ENCODE measurements around the gene HOGA1. TPM values are rescaled to one million over a fixed set of nuclear protein-coding genes. Genes with fewer than 3 reads are reported as not detected.
A peak's percentile ranks its signal among the peaks of the same experiment; 100 is the strongest.

The HOGA1 gene
- total and polyA plus RNA-seq, 4 donors = 0.30 to 2.3 (median 0.77) TPM

- TF ChIP-seq CTCF (IDR thresholded peaks at IDR 0.05; ENCODE audit: control extremely low read depth, extremely low read depth) = no peak
- H3K36me3 ChIP-seq (ENCODE audit: control insufficient read depth in 4 of 4, insufficient read depth in 4 of 4, low read length in 4 of 4) = no peaks in the 10 kb centered on the region
- DNase-seq = no peak
- H3K4me1 ChIP-seq (ENCODE audit: control insufficient read depth in 5 of 5, insufficient read depth in 5 of 5, low read length in 5 of 5) = peaks cover 0 to under 1% (median 0%) of the 10 kb centered on the region in 5 donors
- H3K4me3 ChIP-seq = no peak overlapping the region
- H3K9me3 ChIP-seq (ENCODE audit: control insufficient read depth in 4 of 4, insufficient read depth in 3 of 4, low read length in 3 of 4) = no peaks in the 10 kb centered on the region
- no peaks in the 10 kb centered on the region for H3K27me3 ChIP-seq (ENCODE audit: control insufficient read depth in 3 of 3, insufficient read depth in 3 of 3, low read length in 2 of 3)
- ATAC-seq (ENCODE audit: insufficient read depth, low FRiP score) = no peak
- H3K9ac ChIP-seq (ENCODE audit: insufficient read depth in 1 of 2, low read length in 2 of 2) = no peak overlapping the region
- WGBS, 2 donors = 74 to 77% methylated on average over 5 of the region's 5 CpGs
- H3K27ac ChIP-seq (ENCODE audit: low read depth in 1 of 2, low read length in 1 of 2) = no peak overlapping the region
These were observed 6.7 kb downstream of the HOGA1 start for GRCh38 chr10:97590748-97591495.

- 69 to 83% methylated on average over 4 of the region's 4 CpGs for WGBS, 2 donors
- no peak for TF ChIP-seq CTCF (IDR thresholded peaks at IDR 0.05; ENCODE audit: control extremely low read depth, extremely low read depth)
- DNase-seq = peak in 2 of 3 donors; percentile 20 to 21
- ATAC-seq (ENCODE audit: insufficient read depth, low FRiP score) = no peak
- H3K27ac ChIP-seq (ENCODE audit: low read depth in 1 of 2, low read length in 1 of 2) = no peak overlapping the region
- no peak overlapping the region for H3K4me3 ChIP-seq
- no peaks in the 10 kb centered on the region for H3K36me3 ChIP-seq (ENCODE audit: control insufficient read depth in 4 of 4, insufficient read depth in 4 of 4, low read length in 4 of 4)
- H3K9me3 ChIP-seq (ENCODE audit: control insufficient read depth in 4 of 4, insufficient read depth in 3 of 4, low read length in 3 of 4) = no peaks in the 10 kb centered on the region
- H3K4me1 ChIP-seq (ENCODE audit: control insufficient read depth in 5 of 5, insufficient read depth in 5 of 5, low read length in 5 of 5) = peaks cover 0 to 5% (median 0%) of the 10 kb centered on the region in 5 donors
- H3K27me3 ChIP-seq (ENCODE audit: control insufficient read depth in 3 of 3, insufficient read depth in 3 of 3, low read length in 2 of 3) = no peaks in the 10 kb centered on the region
- no peak overlapping the region for H3K9ac ChIP-seq (ENCODE audit: insufficient read depth in 1 of 2, low read length in 2 of 2)
These were observed 9.2 kb downstream of the HOGA1 start for GRCh38 chr10:97593421-97593820.

GRCh38 chr10:97596101-97597082 is 12.2 kb downstream of the HOGA1 start:
- DNase-seq (peak in 2 of 3 donors; percentile 33 to 40), ATAC-seq (ENCODE audit: insufficient read depth, low FRiP score) (peak; percentile 86)
- peak overlapping the region; percentile 78 to 87 for H3K27ac ChIP-seq (ENCODE audit: low read depth in 1 of 2, low read length in 1 of 2)
- no peaks in the 10 kb centered on the region for H3K27me3 ChIP-seq (ENCODE audit: control insufficient read depth in 3 of 3, insufficient read depth in 3 of 3, low read length in 2 of 3)
- H3K4me3 ChIP-seq = no peak overlapping the region
- WGBS, 2 donors = 61 to 72% methylated on average over 10 of the region's 10 CpGs
- peaks cover 0 to 5% (median 0%) of the 10 kb centered on the region in 5 donors for H3K4me1 ChIP-seq (ENCODE audit: control insufficient read depth in 5 of 5, insufficient read depth in 5 of 5, low read length in 5 of 5)
- no peaks in the 10 kb centered on the region for H3K9me3 ChIP-seq (ENCODE audit: control insufficient read depth in 4 of 4, insufficient read depth in 3 of 4, low read length in 3 of 4)
- H3K9ac ChIP-seq (ENCODE audit: insufficient read depth in 1 of 2, low read length in 2 of 2) = no peak overlapping the region
- no peak for TF ChIP-seq CTCF (IDR thresholded peaks at IDR 0.05; ENCODE audit: control extremely low read depth, extremely low read depth)
- H3K36me3 ChIP-seq (ENCODE audit: control insufficient read depth in 4 of 4, insufficient read depth in 4 of 4, low read length in 4 of 4) = no peaks in the 10 kb centered on the region
